Endothelial cell of umbilical vein (primary cell): ENCODE results near the gene CCDC3. TPM values are rescaled to one million over a fixed set of nuclear protein-coding genes. Genes with fewer than 3 reads are reported as not detected.

Experiments
- BruUV-seq: library from RNA; stranded (reverse); fragments of 400-500 nt; replicated peaks from 2 replicates; lab custom pipeline; 2021; lab: Mats Ljungman, UMichigan
- CTCF ChIA-PET: fragments of 300-600, 350-600 bp; sonication (Branson Sonifier 250); formaldehyde crosslinking; loops from one replicate; lab custom pipeline; 2021; ENCODE audit warnings: antibody characterized with exemption, inconsistent platforms; lab: Charles Lee
- POLR2A ChIA-PET: fragments of 300-600, 350-600 bp; sonication (Branson Sonifier 250); formaldehyde crosslinking; loops from one replicate; lab custom pipeline; 2021; ENCODE audit warnings: antibody characterized with exemption, inconsistent platforms; lab: Charles Lee
- DNase-seq: peaks from one replicate; pipeline ENCODE4 v3.0.0-alpha.2; 2011; ENCODE audit warnings: low read depth, low spot score
- FAIRE-seq: peaks from 2 replicates; lab custom pipeline; 2011; peaks lifted over from hg19 to GRCh38; lab: Jason Lieb, UNC
- H2AFZ ChIP-seq: 2 replicates; pipeline ENCODE4 v1.6.0; 2012; ENCODE audit warnings: low read depth, low read length, control low read depth, inconsistent platforms
- H3K27ac ChIP-seq: 2 replicates; pipeline ENCODE4 v1.5.1; 2011; ENCODE audit warnings: low read depth, mild to moderate bottlenecking, control low read depth, low read length, moderate library complexity; ENCODE audit not compliant: insufficient read depth
- H3K27me3 ChIP-seq, 2 experiments: 2 replicates each; pipeline versions ENCODE4 v1.6.0 to v1.6.1; 2011; ENCODE audit warnings: low read length in 2 of 2, mixed read lengths in 1 of 2; ENCODE audit not compliant: control insufficient read depth in 2 of 2, insufficient read depth in 2 of 2
- H3K36me3 ChIP-seq, 2 experiments: 2 replicates in 1 of 2; 3 replicates in 1 of 2; pipeline ENCODE4 v1.5.1; 2011; ENCODE audit warnings: low read length in 2 of 2, mild to moderate bottlenecking in 1 of 2, moderate library complexity in 1 of 2; ENCODE audit not compliant: control insufficient read depth in 2 of 2, insufficient read depth in 2 of 2; ENCODE audit errors: extremely low read depth in 1 of 2
- H3K4me1 ChIP-seq: 3 replicates; pipeline ENCODE4 v1.5.1; 2011; ENCODE audit warnings: mild to moderate bottlenecking, low read length; ENCODE audit not compliant: control insufficient read depth, insufficient read depth; ENCODE audit errors: extremely low read depth
- H3K4me2 ChIP-seq: 2 replicates; pipeline ENCODE4 v1.6.1; 2011; ENCODE audit warnings: low read length, control low read depth, mixed read lengths; ENCODE audit not compliant: insufficient read depth
- H3K4me3 ChIP-seq, 3 experiments: fragments of 200-600 bp in 1 of 3; sonication (generic), shearing (Covaris generic) in 1 of 3; replicated peaks in 1 of 3; 2 replicates each; pipeline ENCODE4 v1.5.1; 2011 to 2016; ENCODE audit warnings: control low read depth in 3 of 3, low read length in 3 of 3, mild to moderate bottlenecking in 2 of 3, inconsistent platforms in 1 of 3, low read depth in 1 of 3, moderate library complexity in 1 of 3; ENCODE audit not compliant: insufficient read depth in 1 of 3
- H3K79me2 ChIP-seq: 2 replicates; pipeline ENCODE4 v1.6.0; 2012; ENCODE audit warnings: low read length, inconsistent platforms; ENCODE audit not compliant: control insufficient read depth, insufficient read depth
- H3K9ac ChIP-seq: replicated peaks from 2 replicates; pipeline ENCODE3; 2011; ENCODE audit warnings: low read length, control low read depth; ENCODE audit not compliant: insufficient read depth; ENCODE audit errors: extremely low read depth
- H3K9me1 ChIP-seq: replicated peaks from 3 replicates; pipeline ENCODE4 v1.6.0; 2011; ENCODE audit warnings: mild to moderate bottlenecking, low read length; ENCODE audit not compliant: control insufficient read depth, insufficient read depth; ENCODE audit errors: extremely low read depth
- H3K9me3 ChIP-seq: replicated peaks from 2 replicates; pipeline ENCODE4 v1.5.1; 2012; ENCODE audit warnings: low read length, inconsistent platforms; ENCODE audit not compliant: control insufficient read depth, insufficient read depth
- H4K20me1 ChIP-seq: replicated peaks from 2 replicates; pipeline ENCODE3; 2011; ENCODE audit warnings: mild to moderate bottlenecking, low read length; ENCODE audit not compliant: control insufficient read depth, insufficient read depth; ENCODE audit errors: extremely low read depth
- CTCF ChIP-seq, 2 donors: IDR thresholded peaks; 1 replicate in 1 of 2; 2 replicates in 1 of 2; pipeline ENCODE4 v1.5.1; 2011; ENCODE audit warnings: low read length in 2 of 2, mild to moderate bottlenecking in 2 of 2, moderate library complexity in 2 of 2, control low read depth in 1 of 2, inconsistent platforms in 1 of 2, low read depth in 1 of 2; ENCODE audit not compliant: insufficient read depth in 1 of 2; ENCODE audit errors: extremely low read depth in 1 of 2
- EZH2 ChIP-seq: IDR thresholded peaks from 2 replicates; pipeline ENCODE4 v1.6.1; 2012; ENCODE audit warnings: borderline replicate concordance, low read depth, mild to moderate bottlenecking, moderate library complexity, low read length, inconsistent platforms; ENCODE audit not compliant: severe bottlenecking
- FOS ChIP-seq: IDR thresholded peaks from 2 replicates; pipeline ENCODE4 v1.6.1; 2011; ENCODE audit warnings: mild to moderate bottlenecking, low read length, moderate library complexity, borderline replicate concordance; ENCODE audit not compliant: insufficient read depth
- GATA2 ChIP-seq: IDR thresholded peaks from 2 replicates; pipeline ENCODE4 v1.7.0; 2011; ENCODE audit warnings: low read depth, mild to moderate bottlenecking, moderate library complexity, mixed read lengths, low read length; ENCODE audit not compliant: insufficient read length, insufficient read depth
- JUN ChIP-seq: IDR thresholded peaks from 2 replicates; pipeline ENCODE4 v1.6.1; 2011; ENCODE audit warnings: borderline replicate concordance, low read depth; ENCODE audit not compliant: insufficient read length, insufficient read depth
- MYC ChIP-seq: IDR thresholded peaks from one replicate; pipeline ENCODE4 v1.6.1; 2011; ENCODE audit warnings: mild to moderate bottlenecking, low read depth, low read length
- POLR2A ChIP-seq: IDR thresholded peaks from 2 replicates; pipeline ENCODE4 v1.6.1; 2012; ENCODE audit warnings: low read depth, mild to moderate bottlenecking, control low read depth, low read length
- POLR2AphosphoS5 ChIP-seq: IDR thresholded peaks from 2 replicates; pipeline ENCODE4 v1.6.1; 2012; ENCODE audit warnings: low read depth, mild to moderate bottlenecking, control low read depth, low read length, moderate library complexity; ENCODE audit not compliant: insufficient read depth
- dilution Hi-C: fragments of 300-500 bp; cut with MboI; formaldehyde crosslinking; loops from one replicate; pipeline ENCODE4 v1.15.0; 2019; ENCODE audit warnings: low sequenced_read_pairs; ENCODE audit not compliant: extremely low pct_ligation_motif_present
- intact Hi-C: fragments of 100-400 bp; cut with micrococcal nuclease; formaldehyde crosslinking; loops from one replicate; pipeline ENCODE4 v1.10.0; 2022
- polyA plus RNA-seq, 4 experiments: library from polyadenylated mRNA; depleted of rRNA in 3 of 4; stranded (reverse) in 3 of 4; unstranded in 1 of 4; fragments of >200 nt; gene quantifications; 2 replicates each; pipeline versions ENCODE4 v1.2.1 to v1.2.3, GENCODE V29; 2011 to 2012; ENCODE audit warnings: missing spikeins in 1 of 4
- total RNA-seq: library from RNA; stranded (reverse); gene quantifications from 2 replicates; pipeline ENCODE4 v1.2.3, GENCODE V29; 2021
- TF ChIP-seq, protein P1 (sequence below): IDR thresholded peaks from 2 replicates; pipeline ENCODE4 v1.6.1; 2011; ENCODE audit not compliant: insufficient read depth, insufficient read length

CCDC3 gene
- total and polyA plus RNA-seq, 2 donors (not counting 3 experiments of a cell fraction or from before 2014, with no cell fraction given): 0.90 to 1.4 TPM

GRCh38 chr10:13016426-13016825 lies 14.9 kb upstream of the CCDC3 start:
- Histone ChIP-seq H3K9me1 (no peaks in the 10 kb centered on the region), H2AFZ (no peak overlapping the region), H3K4me3 (no peak overlapping the region), H3K36me3 (no peaks in the 10 kb centered on the region), H3K4me2 (peak overlapping the region; percentile 39), H3K79me2 (no peaks in the 10 kb centered on the region), H3K27me3 (no peaks in the 10 kb centered on the region), H4K20me1 (no peaks in the 10 kb centered on the region), H3K4me1 (peaks cover 11% of the 10 kb centered on the region), H3K9ac (no peak overlapping the region), H3K9me3 (no peaks in the 10 kb centered on the region), H3K27ac (no peak overlapping the region)
- TF ChIP-seq FOS (no peak), GATA2 (peak; percentile 68)
- CTCF ChIA-PET: interaction anchor here (0.7 to 1.4 kb wide), 5 partner anchors 13 to 234 kb away, joined by 3 to 5 read pairs (median 4); no protein-coding TSS in a partner anchor
- BruUV-seq: no TSS peak
- peak; percentile 66 for DNase-seq
- dilution Hi-C loops (no loop called here), intact Hi-C loops (no loop called here)
- POLR2A ChIA-PET: no interaction called here
- peak; percentile 24 for FAIRE-seq

GRCh38 chr10:13006037-13006436 lies 4.5 kb upstream of the CCDC3 start:
- no peaks in the 10 kb centered on the region for H4K20me1 ChIP-seq
- no peaks in the 10 kb centered on the region for H3K9me1 ChIP-seq
- no peak overlapping the region for H3K4me2 ChIP-seq
- DNase-seq: no peak
- no peak overlapping the region for H2AFZ ChIP-seq
- POLR2A ChIA-PET: no interaction called here
- H3K9ac ChIP-seq: no peak overlapping the region
- dilution Hi-C loops (no loop called here), intact Hi-C loops (no loop called here)
- no TSS peak for BruUV-seq
- H3K4me1 ChIP-seq: no peaks in the 10 kb centered on the region
- H3K27me3 ChIP-seq: peaks cover 6 to 11% of the 10 kb centered on the region in 2 experiments
- H3K9me3 ChIP-seq: no peaks in the 10 kb centered on the region
- no peaks in the 10 kb centered on the region for H3K79me2 ChIP-seq
- no peaks in the 10 kb centered on the region for H3K36me3 ChIP-seq
- H3K27ac ChIP-seq: no peak overlapping the region
- TF ChIP-seq, protein P1, sequence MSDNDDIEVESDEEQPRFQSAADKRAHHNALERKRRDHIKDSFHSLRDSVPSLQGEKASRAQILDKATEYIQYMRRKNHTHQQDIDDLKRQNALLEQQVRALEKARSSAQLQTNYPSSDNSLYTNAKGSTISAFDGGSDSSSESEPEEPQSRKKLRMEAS: no peak
- TF ChIP-seq EZH2 (no peak), FOS (no peak), MYC (no peak), POLR2A (no peak), JUN (no peak), GATA2 (no peak), CTCF (IDR thresholded peaks at IDR 0.05; ENCODE audit: extremely low read depth in 1 of 2, insufficient read depth in 1 of 2, low read depth in 1 of 2, low read length in 2 of 2) (no peak), POLR2AphosphoS5 (no peak)
- CTCF ChIA-PET: no interaction called here
- H3K4me3 ChIP-seq: no peak overlapping the region
- FAIRE-seq: no peak
